A673 (cell line): ENCODE results near the gene TMEM235. TPM values are rescaled to one million over a fixed set of nuclear protein-coding genes. Genes with fewer than 3 reads are reported as not detected.

Experiments used
- BruUV-seq: library from RNA; stranded (reverse); fragments of 400-500 nt; replicated peaks from 2 replicates; lab custom pipeline; 2021; lab: Mats Ljungman, UMichigan
- CTCF ChIA-PET: fragments of 300-600 bp; sonication (Branson Sonifier 250); formaldehyde crosslinking; loops from one replicate; lab custom pipeline; 2022; ENCODE audit warnings: antibody characterized with exemption; lab: Charles Lee
- POLR2A ChIA-PET: fragments of 300-600 bp; sonication (Branson Sonifier 250); formaldehyde crosslinking; loops from one replicate; lab custom pipeline; 2022; ENCODE audit warnings: antibody characterized with exemption; ENCODE audit not compliant: low non-redundant PET; lab: Charles Lee
- DNase-seq: peaks from one replicate; pipeline ENCODE4 v3.0.0-alpha.2; 2015; ENCODE audit warnings: low spot score
- H3K27ac ChIP-seq: fragments of 200-600 bp; sonication (generic); 2 replicates; pipeline ENCODE4 v1.5.1; 2016; ENCODE audit warnings: mixed run types, low read depth, mild to moderate bottlenecking, mixed read lengths, antibody characterized with exemption, low read length; ENCODE audit not compliant: poor library complexity, severe bottlenecking
- H3K27me3 ChIP-seq: fragments of 200-600 bp; sonication (generic); replicated peaks from 2 replicates; pipeline ENCODE4 v1.6.1; 2017; ENCODE audit warnings: mixed run types, low read depth, mild to moderate bottlenecking, mixed read lengths, antibody characterized with exemption, low read length; ENCODE audit not compliant: insufficient read depth, poor library complexity
- H3K36me3 ChIP-seq: fragments of 200-600 bp; sonication (generic); 2 replicates; pipeline ENCODE4 v1.6.1; 2016; ENCODE audit warnings: mixed run types, mild to moderate bottlenecking, mixed read lengths, antibody characterized with exemption, low read length; ENCODE audit not compliant: insufficient read depth, poor library complexity, severe bottlenecking
- H3K4me1 ChIP-seq: fragments of 200-600 bp; sonication (generic); 2 replicates; pipeline ENCODE4 v1.6.1; 2017; ENCODE audit warnings: mixed run types, mild to moderate bottlenecking, mixed read lengths, antibody characterized with exemption, low read length; ENCODE audit not compliant: insufficient read depth, poor library complexity, severe bottlenecking
- H3K4me3 ChIP-seq: fragments of 200-600 bp; sonication (generic); 2 replicates; pipeline ENCODE4 v1.5.1; 2016; ENCODE audit warnings: low read depth, mixed run types, mild to moderate bottlenecking, mixed read lengths, low read length; ENCODE audit not compliant: poor library complexity, severe bottlenecking
- H3K9me3 ChIP-seq: fragments of 200-600 bp; sonication (generic); 2 replicates; pipeline ENCODE4 v1.6.1; 2016; ENCODE audit warnings: mixed run types, low read depth, mild to moderate bottlenecking, mixed read lengths, antibody characterized with exemption, low read length; ENCODE audit not compliant: poor library complexity, severe bottlenecking
- CTCF ChIP-seq: fragments of 300-800, 200-600 bp; sonication (generic); conservative IDR thresholded peaks from 2 replicates; pipeline ENCODE4 v1.5.1; 2017; ENCODE audit warnings: low read depth, mild to moderate bottlenecking, antibody characterized with exemption, low read length, moderate library complexity, mixed read lengths
- EZH2 ChIP-seq: fragments of 200-600 bp; sonication (generic); IDR thresholded peaks from 2 replicates; pipeline ENCODE4 v1.6.1; 2017; ENCODE audit warnings: borderline replicate concordance, low read depth, mild to moderate bottlenecking, mixed read lengths, antibody characterized with exemption, low read length; ENCODE audit not compliant: poor library complexity, severe bottlenecking
- intact Hi-C: fragments of 100-400 bp; cut with micrococcal nuclease; formaldehyde crosslinking; loops from one replicate; pipeline ENCODE4 v1.10.0; 2022; ENCODE audit not compliant: unreplicated experiment
- total RNA-seq: library from RNA; stranded (reverse); gene quantifications from 2 replicates; pipeline ENCODE4 v1.2.3, GENCODE V29; 2021

Gene TMEM235
- total RNA-seq, 1 experiment from 2014 or later, result not detected

DNA sequence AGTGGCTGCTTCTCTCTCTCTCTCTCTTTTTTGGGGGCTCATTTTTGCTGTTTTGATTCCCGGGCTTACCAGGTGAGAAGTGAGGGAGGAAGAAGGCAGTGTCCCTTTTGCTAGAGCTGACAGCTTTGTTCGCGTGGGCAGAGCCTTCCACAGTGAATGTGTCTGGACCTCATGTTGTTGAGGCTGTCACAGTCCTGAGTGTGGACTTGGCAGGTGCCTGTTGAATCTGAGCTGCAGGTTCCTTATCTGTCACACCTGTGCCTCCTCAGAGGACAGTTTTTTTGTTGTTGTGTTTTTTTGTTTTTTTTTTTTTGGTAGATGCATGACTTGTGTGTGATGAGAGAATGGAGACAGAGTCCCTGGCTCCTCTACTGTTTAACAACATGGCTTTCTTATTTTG is 7.7 kb upstream of the TMEM235 start:
- no peak overlapping the region for H3K27ac ChIP-seq
- CTCF ChIA-PET, result no interaction called here
- peaks cover 6% of the 10 kb centered on the region for H3K4me1 ChIP-seq
- BruUV-seq, result no TSS peak
- no peak for DNase-seq
- intact Hi-C loops, result no loop called here
- H3K36me3 ChIP-seq, result peaks cover 60% of the 10 kb centered on the region
- POLR2A ChIA-PET, result interaction anchor here (0.6 kb wide), 1 partner anchor 28 kb away, joined by 13 read pairs; no protein-coding TSS in a partner anchor
- no peak overlapping the region for H3K4me3 ChIP-seq
- H3K27me3 ChIP-seq, result no peaks in the 10 kb centered on the region
- TF ChIP-seq EZH2, result no peak
- no peak for TF ChIP-seq CTCF
- no peaks in the 10 kb centered on the region for H3K9me3 ChIP-seq

- POLR2A ChIA-PET, result interaction anchor here (0.6 kb wide), 1 partner anchor 291 kb away, joined by 3 read pairs; no protein-coding TSS in a partner anchor
- intact Hi-C loops, result no loop called here
- TF ChIP-seq EZH2 (no peak), CTCF (no peak)
Observed at GRCh38 chr17:78224231-78225087, 7.0 kb upstream of the TMEM235 start.

GRCh38 chr17:78225088-78225865 is 6.2 kb upstream of the TMEM235 start:
- Histone ChIP-seq H3K9me3 (no peaks in the 10 kb centered on the region), H3K27me3 (no peaks in the 10 kb centered on the region), H3K27ac (no peak overlapping the region), H3K4me3 (no peak overlapping the region), H3K36me3 (peaks cover 48% of the 10 kb centered on the region), H3K4me1 (peaks cover 6% of the 10 kb centered on the region)
- intact Hi-C loops, result no loop called here
- TF ChIP-seq CTCF, result no peak
- TF ChIP-seq EZH2, result no peak
- no peak for DNase-seq
- CTCF ChIA-PET, result no interaction called here
- POLR2A ChIA-PET, result interaction anchor here (0.6 kb wide), 1 partner anchor 292 kb away, joined by 3 read pairs; no protein-coding TSS in a partner anchor
- no TSS peak for BruUV-seq

More at GRCh38 chr17:78224231-78225087, 7.0 kb upstream of the TMEM235 start:
- Histone ChIP-seq H3K4me3 (no peak overlapping the region), H3K27ac (no peak overlapping the region), H3K27me3 (no peaks in the 10 kb centered on the region), H3K9me3 (no peaks in the 10 kb centered on the region), H3K36me3 (peaks cover 53% of the 10 kb centered on the region), H3K4me1 (peaks cover 6% of the 10 kb centered on the region)
- DNase-seq, result no peak
- no TSS peak for BruUV-seq
- CTCF ChIA-PET, result no interaction called here
